Measurements from ENCODE around the gene SOX8.
"Not testable (repeated sequence)": the region's sequence is repeated elsewhere in the genome, so short reads cannot be mapped to it uniquely, and the experiment has no call there.

SOX8 gene

GRCh38 chr16:981695-982144, at the start of gene SOX8:
Gene SOX8 (plus strand): TSS chr16:981770. CDS start chr16:981923, 153 bp downstream.
- DNase-seq (ENCODE audit: low spot score), result peak; percentile 38

DNA sequence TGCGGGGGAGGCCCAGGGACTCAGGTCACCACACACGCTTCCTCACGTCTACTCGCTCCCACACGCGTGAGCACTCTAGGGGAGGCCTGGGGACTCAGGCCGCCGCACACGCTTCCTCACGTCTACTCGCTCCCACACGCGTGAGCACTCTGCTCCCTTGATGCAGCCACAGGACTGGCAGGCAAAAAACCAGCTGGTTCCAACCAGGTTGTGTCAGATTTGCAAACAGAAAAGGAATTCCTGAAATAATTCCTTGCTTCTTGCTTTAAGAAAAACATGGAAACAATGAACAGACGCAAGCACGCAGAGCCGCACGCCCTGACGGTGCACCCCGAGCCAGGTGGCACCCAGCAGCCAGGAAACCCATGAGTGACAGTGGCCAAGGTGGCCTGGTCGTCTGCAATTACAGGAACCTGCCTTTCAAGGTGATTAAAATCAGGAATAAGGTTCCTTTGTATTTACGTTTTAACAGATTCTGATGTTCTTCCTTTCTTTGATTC, 48.7 kb upstream of the SOX8 start:
- DNase-seq (ENCODE audit: low spot score), result no peak

GRCh38 chr16:933581-933980, 48.0 kb upstream of the SOX8 start:
- DNase-seq (ENCODE audit: low spot score), result no peak

- no peak for DNase-seq (ENCODE audit: low spot score)
Measured at GRCh38 chr16:934178-934577, 47.4 kb upstream of the SOX8 start.

GRCh38 chr16:935684-936083, 45.9 kb upstream of the SOX8 start:
- DNase-seq (ENCODE audit: low spot score), result no peak

DNA sequence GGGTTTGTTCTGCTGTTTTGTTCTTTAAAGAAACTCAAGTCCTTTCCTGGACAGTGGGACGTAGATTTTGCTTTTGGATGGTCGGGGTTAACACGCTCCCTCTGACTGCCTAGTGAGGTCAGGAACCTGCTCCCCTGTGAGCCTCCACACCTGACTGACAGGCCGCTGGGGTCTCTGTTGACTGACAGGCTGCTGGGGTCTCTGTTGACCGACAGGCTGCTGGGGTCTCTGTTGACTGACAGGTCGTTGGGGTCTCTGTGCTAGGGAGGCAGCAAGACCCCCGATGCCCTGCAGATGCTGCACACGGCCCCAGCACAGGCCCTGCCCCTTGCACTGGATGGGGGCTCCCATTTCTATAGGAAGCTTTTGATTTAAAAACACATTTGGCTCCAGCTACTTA, 44.3 kb upstream of the SOX8 start:
- DNase-seq (ENCODE audit: low spot score), result no peak

GRCh38 chr16:937723-938122, 43.8 kb upstream of the SOX8 start:
- DNase-seq (ENCODE audit: low spot score), result no peak

DNA sequence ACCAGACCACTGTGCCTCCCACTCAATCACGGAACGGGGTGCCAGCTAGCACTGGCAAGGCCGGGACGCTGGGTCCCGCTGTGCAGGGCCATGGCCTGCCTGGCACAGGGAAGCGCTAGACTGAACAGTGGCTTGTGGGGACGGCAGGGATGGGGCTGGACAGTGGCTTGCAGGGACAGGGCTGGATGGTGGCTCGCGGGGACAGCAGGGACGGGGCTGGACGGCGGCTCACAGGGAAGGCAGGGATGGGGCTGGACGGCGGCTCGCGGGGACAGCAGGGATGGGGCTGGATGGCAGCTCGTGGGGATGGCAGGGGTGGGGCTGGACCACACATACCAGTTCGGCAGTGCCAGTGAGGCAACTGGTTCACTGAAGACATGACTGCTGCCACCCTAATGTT, 43.4 kb upstream of the SOX8 start:
- DNase-seq (ENCODE audit: low spot score), result no peak

GRCh38 chr16:938752-939151, 42.8 kb upstream of the SOX8 start:
- DNase-seq (ENCODE audit: low spot score), result no peak

- DNase-seq (ENCODE audit: low spot score), result no peak
Measured at GRCh38 chr16:939311-939710, 42.3 kb upstream of the SOX8 start.

DNA sequence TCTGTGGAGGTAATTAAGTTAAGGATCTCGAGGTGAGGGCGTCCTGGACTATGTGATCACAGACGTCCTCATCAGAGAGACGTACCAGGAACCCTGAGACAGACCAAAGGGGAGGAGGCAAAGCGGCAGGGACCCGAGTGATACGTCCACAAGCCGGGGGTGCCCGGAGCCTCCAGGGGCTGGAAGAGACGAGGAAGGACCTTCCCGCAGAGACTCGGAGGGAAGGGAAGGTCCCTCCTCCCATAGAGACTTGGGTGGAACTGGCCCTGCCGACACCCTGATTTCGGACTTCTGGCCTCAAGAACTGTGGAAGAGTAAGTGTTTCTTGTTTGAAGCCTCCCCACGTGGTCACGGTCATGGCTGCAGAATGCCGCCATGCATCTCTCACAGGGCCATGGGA, 41.6 kb upstream of the SOX8 start:
- no peak for DNase-seq (ENCODE audit: low spot score)

DNA sequence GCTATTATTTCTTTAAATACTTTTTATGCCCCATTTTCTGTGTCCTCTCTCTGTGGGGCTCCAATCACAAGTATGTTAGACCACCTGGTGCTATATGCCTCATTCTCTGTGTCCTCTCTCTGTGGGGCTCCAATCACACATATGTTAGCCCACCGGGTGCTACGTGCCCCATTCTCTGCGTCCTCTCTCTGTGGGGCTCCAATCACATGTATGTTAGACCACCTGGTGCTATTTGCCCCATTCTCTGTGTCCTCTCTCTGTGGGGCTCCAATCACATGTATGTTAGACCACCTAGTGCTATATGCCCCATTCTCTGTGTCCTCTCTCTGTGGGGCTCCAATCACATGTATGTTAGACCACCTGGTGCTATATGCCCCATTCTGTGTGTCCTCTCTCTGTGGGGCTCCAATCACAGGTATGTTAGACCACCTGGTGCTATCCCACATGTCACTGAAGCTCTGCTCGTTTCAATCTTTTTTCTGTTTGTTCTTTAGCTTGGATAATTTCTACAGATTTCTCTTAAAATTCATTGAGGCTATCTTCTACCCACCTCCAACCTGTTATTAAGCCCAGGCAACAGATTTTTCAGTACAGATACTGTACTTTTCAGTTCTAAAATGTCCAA, 39.0 kb upstream of the SOX8 start:
- no peak for DNase-seq (ENCODE audit: low spot score)

- DNase-seq (ENCODE audit: low spot score), result no peak
Measured at GRCh38 chr16:943971-944370, 37.6 kb upstream of the SOX8 start.

DNA sequence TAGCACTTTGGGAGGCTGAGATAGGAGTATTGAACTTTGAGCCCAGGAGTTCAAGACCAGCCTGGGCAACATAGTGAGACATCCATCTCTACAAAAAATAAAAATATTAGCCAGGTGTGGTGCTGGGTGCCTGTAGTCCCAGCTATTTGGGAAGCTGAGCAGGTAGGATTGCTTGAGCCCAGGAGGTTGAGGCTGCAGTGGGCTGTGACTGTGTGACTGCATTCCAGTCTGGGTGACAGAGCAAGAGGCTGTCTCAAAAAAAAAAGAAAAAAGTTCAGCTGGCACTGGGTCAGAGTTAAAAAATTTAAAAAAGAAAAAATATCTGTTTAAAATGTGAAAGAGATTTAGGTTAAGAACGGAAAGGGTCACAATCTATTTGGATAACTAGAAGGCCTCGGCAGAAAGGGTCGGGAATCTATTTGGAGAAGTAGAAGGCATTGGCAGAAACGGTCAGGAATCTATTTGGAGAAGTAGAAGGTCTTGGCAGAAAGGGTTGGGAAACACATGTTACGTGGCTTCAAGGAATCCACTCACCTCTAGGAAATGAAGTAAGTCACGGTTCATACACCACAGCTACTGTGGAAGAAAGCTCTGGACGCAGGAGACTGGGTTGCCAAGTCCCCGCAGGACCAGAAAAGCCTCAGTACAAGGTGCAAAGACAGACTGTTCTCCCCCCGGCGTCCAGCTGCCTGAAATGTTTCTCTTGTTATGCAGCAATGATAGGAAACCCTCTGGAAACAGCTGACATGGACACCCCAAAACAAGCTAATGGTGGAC, 36.1 kb upstream of the SOX8 start:
- no peak for DNase-seq (ENCODE audit: low spot score)

DNA sequence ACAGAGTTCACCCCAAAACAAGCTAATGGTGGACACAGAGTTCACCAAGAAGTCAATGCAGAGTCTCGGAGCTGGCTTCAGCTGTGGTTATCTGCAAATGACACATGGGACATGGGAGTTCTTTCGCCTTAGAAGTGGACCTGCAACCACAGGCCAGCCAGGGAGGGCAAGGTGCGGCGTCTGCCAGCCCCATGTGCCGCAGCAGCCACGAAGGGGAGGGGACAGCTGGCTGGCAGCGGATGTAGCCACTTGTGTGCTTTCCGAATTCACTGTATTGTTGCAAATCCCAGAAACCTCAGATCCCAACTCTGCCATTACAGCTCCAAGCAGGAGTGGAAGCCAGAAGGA, 35.5 kb upstream of the SOX8 start:
- no peak for DNase-seq (ENCODE audit: low spot score)

GRCh38 chr16:947255-947921, 34.2 kb upstream of the SOX8 start:
- DNase-seq (ENCODE audit: low spot score), result no peak

DNA sequence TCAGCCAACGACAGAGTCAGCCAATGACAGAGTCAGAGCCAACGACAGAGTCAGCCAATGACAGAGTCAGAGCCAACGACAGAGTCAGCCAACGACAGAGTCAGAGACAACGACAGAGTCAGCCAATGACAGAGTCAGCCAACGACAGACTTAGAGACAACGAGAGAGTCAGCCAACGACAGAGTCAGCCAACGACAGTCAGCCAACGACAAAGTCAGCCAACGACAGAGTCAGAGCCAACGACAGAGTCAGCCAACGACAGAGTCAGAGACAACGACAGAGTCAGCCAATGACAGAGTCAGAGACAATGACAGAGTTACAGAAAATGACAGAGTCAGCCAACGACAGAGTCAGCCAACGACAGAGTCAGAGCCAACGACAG, 33.7 kb upstream of the SOX8 start:
- not testable (repeated sequence) for DNase-seq (ENCODE audit: low spot score)

DNA sequence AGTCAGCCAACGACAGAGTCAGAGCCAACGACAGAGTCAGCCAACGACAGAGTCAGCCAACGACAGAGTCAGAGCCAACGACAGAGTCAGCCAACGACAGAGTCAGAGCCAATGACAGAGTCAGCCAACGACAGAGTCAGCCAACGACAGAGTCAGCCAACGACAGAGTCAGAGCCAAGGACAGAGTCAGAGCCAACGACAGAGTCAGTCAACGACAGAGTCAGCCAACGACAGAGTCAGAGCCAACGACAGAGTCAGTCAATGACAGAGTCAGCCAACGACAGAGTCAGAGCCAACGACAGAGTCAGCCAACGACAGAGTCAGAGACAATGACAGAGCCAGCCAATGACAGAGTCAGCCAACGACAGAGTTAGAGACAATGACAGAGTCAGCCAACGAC, 32.8 kb upstream of the SOX8 start:
- not testable (repeated sequence) for DNase-seq (ENCODE audit: low spot score)

DNA sequence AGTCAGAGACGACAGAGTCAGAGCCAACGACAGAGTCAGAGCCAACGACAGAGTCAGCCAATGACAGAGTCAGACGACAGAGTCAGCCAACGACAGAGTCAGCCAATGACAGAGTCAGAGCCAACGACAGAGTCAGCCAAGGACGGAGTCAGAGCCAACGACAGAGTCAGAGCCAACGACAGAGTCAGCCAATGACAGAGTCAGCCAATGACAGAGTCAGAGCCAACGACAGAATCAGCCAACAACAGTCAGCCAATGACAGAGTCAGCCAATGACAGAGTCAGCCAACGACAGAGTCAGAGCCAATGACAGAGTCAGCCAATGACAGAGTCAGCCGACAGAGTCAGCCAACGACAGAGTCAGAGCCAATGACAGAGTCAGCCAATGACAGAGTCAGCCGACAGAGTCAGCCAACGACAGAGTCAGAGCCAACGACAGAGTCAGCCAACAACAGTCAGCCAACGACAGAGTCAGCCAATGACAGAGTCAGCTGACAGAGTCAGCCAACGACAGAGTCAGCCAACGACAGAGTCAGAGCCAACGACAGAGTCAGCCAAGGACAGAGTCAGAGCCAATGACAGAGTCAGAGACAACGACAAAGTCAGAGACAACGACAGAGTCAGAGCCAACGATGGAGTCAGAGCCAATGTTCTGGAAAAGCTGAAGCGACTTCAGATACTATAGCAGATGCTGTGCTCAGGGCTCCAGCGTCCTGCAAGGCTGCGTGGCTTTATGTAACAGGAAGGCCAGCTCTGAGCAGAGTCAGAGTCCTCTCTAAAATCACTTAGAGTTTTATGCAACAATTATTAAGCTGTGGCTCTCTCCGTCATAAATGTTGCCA, 30.6 kb upstream of the SOX8 start:
- peak; percentile 35 for DNase-seq (ENCODE audit: low spot score)

- DNase-seq (ENCODE audit: low spot score), result no peak
Measured at GRCh38 chr16:951660-952301, 29.8 kb upstream of the SOX8 start.

- no peak for DNase-seq (ENCODE audit: low spot score)
Measured at GRCh38 chr16:952321-952720, 29.2 kb upstream of the SOX8 start.

- not testable (repeated sequence) for DNase-seq (ENCODE audit: low spot score)
Measured at GRCh38 chr16:953818-954217, 27.8 kb upstream of the SOX8 start.

All from RKO (cell line).